CD4-positive, alpha-beta T cell (primary cell): ENCODE data around the gene ANXA6. TPM values are rescaled to one million over a fixed set of nuclear protein-coding genes. Genes with fewer than 3 reads are reported as not detected.

Source experiments
- ATAC-seq: fragments of 200-7000 bp; cut with Tn5 transposase; one replicate; pipeline ENCODE4 v1.10.0; 2022; ENCODE audit warnings: mild to moderate bottlenecking; ENCODE audit not compliant: poor library complexity
- CTCF ChIA-PET: fragments of 350-600 bp; sonication (Branson Sonifier 250); formaldehyde crosslinking; loops from one replicate; lab custom pipeline; 2021; ENCODE audit warnings: antibody characterized with exemption, inconsistent platforms; lab: Charles Lee
- POLR2A ChIA-PET: fragments of 350-600 bp; sonication (Branson Sonifier 250); formaldehyde crosslinking; loops from one replicate; lab custom pipeline; 2021; ENCODE audit warnings: antibody characterized with exemption, inconsistent platforms; lab: Charles Lee
- DNase-seq, 14 experiments: peaks; one replicate each; pipeline ENCODE4 v3.0.0-alpha.2; 2013 to 2020; ENCODE audit warnings: mixed read lengths in 2 of 14
- H3K27ac ChIP-seq, 2 donors: one replicate each; pipeline versions ENCODE4 v1.5.1 to v1.7.0; 2013; ENCODE audit warnings: low read length in 2 of 2, low read depth in 1 of 2, mild to moderate bottlenecking in 1 of 2
- H3K27me3 ChIP-seq, 2 experiments: 1 replicate in 1 of 2; 2 replicates in 1 of 2; pipeline versions ENCODE4 v1.6.1 to v1.7.0; 2013; ENCODE audit warnings: low read length in 2 of 2, control low read depth in 1 of 2, mild to moderate bottlenecking in 1 of 2, moderate library complexity in 1 of 2; ENCODE audit not compliant: insufficient read depth in 2 of 2, control insufficient read depth in 1 of 2
- H3K36me3 ChIP-seq: one replicate; pipeline ENCODE4 v1.6.1; 2013; ENCODE audit warnings: low read length, control low read depth; ENCODE audit not compliant: insufficient read depth
- H3K4me1 ChIP-seq: one replicate; pipeline ENCODE4 v1.6.1; 2013; ENCODE audit warnings: low read length, control low read depth; ENCODE audit not compliant: insufficient read depth
- H3K4me3 ChIP-seq: one replicate; pipeline ENCODE4 v1.5.1; 2013; ENCODE audit warnings: mild to moderate bottlenecking, low read length, moderate library complexity
- H3K9me3 ChIP-seq, 2 experiments: 1 replicate in 1 of 2; 2 replicates in 1 of 2; pipeline versions ENCODE4 v1.6.1 to v1.7.0; 2013; ENCODE audit warnings: low read length in 2 of 2, mild to moderate bottlenecking in 2 of 2, control low read depth in 1 of 2, moderate library complexity in 1 of 2; ENCODE audit not compliant: control insufficient read depth in 1 of 2, insufficient read depth in 1 of 2
- H3K27ac Mint-ChIP-seq: one replicate; pipeline ENCODE4 v1.8.0; 2020; ENCODE audit warnings: mixed read lengths
- H3K27me3 Mint-ChIP-seq: one replicate; pipeline ENCODE4 v1.8.0; 2021; ENCODE audit warnings: mixed read lengths
- H3K36me3 Mint-ChIP-seq: one replicate; pipeline ENCODE4 v1.8.0; 2021; ENCODE audit warnings: low read depth, mixed read lengths
- H3K4me1 Mint-ChIP-seq: one replicate; pipeline ENCODE4 v1.8.0; 2021; ENCODE audit warnings: low read depth, mixed read lengths
- H3K4me3 Mint-ChIP-seq: one replicate; pipeline ENCODE4 v1.8.0; 2020; ENCODE audit warnings: mild to moderate bottlenecking, mixed read lengths
- H3K9me3 Mint-ChIP-seq: one replicate; pipeline ENCODE4 v1.8.0; 2020; ENCODE audit warnings: mixed read lengths
- CTCF ChIP-seq: fragments of 200-600 bp; IDR thresholded peaks from one replicate; pipeline ENCODE4 v1.8.0; 2022; ENCODE audit warnings: antibody characterized with exemption, mild to moderate bottlenecking
- intact Hi-C, 2 experiments: fragments of 100-400 bp; cut with DNase I in 1 of 2; cut with micrococcal nuclease in 1 of 2; formaldehyde crosslinking; loops; one replicate each; pipeline versions ENCODE4 v1.15.1 to v1.9.0; 2023 to 2025; cut with DNase I, micrococcal nuclease
- total RNA-seq, 174 experiments: library from RNA in 2 of 174; stranded (reverse) in 2 of 174; gene quantifications; one replicate each; pipeline ENCODE4 v1.2.3 and lab custom pipeline; 2021 to 2026

ANXA6 gene
- total RNA-seq, 2 experiments from 2014 or later: 108 to 130 TPM

DNA sequence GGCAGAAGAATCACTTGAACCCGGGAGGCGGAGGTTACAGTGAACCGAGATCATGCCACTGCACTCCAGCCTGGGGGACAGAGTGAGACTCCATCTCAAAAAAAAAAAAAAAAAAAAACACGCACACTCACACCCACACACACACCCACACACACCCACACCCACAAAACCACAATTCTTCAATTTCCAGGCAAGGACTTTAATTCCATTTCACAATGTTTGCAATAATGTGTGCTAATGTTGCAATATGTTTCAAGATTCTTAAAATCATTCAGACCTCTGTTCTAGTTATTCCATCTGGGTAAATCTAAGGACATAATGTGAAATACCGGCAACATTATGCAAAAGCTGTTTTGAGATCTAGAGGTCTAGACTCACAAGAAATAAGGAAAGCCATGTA, 38.0 kb upstream of the ANXA6 start:
- Histone ChIP-seq H3K27me3 (no peaks in the 10 kb centered on the region), H3K4me3 (no peak overlapping the region), H3K9me3 (no peaks in the 10 kb centered on the region), H3K36me3 (peaks cover 56% of the 10 kb centered on the region), H3K4me1 (peaks cover 20% of the 10 kb centered on the region), H3K27ac (no peak overlapping the region)
- DNase-seq: peak in 2 of 14 experiments; percentile 17 to 35
- Mint-ChIP-seq H3K27me3 (no peaks in the 10 kb centered on the region), H3K9me3 (peaks cover 9% of the 10 kb centered on the region), H3K4me1 (peaks cover 74% of the 10 kb centered on the region), H3K27ac (peak overlapping the region; percentile 74), H3K4me3 (no peak overlapping the region), H3K36me3 (peaks cover 95% of the 10 kb centered on the region)
- ChIA-PET POLR2A (no interaction called here), CTCF (no interaction called here)
- no peak for TF ChIP-seq CTCF
- no peak for ATAC-seq
- intact Hi-C loops: loop anchor here (2.0 to 5.0 kb wide), 2 partner anchors 42 to 43 kb away; no protein-coding TSS in a partner anchor

DNA sequence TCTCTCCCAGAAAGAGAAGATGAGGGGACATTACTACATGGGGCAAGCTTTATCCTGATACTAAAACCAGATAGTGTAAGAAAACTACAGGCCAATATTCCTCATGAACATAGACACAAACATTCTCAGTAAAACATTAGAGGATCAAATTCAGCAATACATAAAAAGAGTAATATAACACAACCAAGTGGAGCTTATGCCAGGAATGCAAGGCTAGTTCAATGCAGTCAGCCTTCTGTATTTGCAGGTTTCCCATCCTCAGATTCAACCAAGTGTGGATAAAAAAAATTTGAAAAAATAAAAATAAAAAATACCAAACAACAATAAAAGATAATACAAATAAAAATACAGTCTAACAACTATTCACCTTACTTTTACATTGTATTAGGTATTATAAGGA, 35.0 kb upstream of the ANXA6 start:
- H3K27ac ChIP-seq: no peak overlapping the region
- H3K9me3 Mint-ChIP-seq: peaks cover 18% of the 10 kb centered on the region
- DNase-seq (no peak), ATAC-seq (no peak)
- H3K27me3 ChIP-seq: no peaks in the 10 kb centered on the region
- peaks cover 81% of the 10 kb centered on the region for H3K4me1 Mint-ChIP-seq
- no peak overlapping the region for H3K4me3 Mint-ChIP-seq
- ChIA-PET POLR2A (interaction anchor here (0.7 to 1.6 kb wide), 4 partner anchors 9 to 409 kb away, joined by 3 to 4 read pairs (median 3); no protein-coding TSS in a partner anchor), CTCF (interaction anchor here (1.7 kb wide), 1 partner anchor 28 kb away, joined by 6 read pairs; no protein-coding TSS in a partner anchor)
- H3K4me1 ChIP-seq: peaks cover 20% of the 10 kb centered on the region
- H3K27me3 Mint-ChIP-seq: no peaks in the 10 kb centered on the region
- TF ChIP-seq CTCF: no peak
- no peak overlapping the region for H3K4me3 ChIP-seq
- peaks cover 52% of the 10 kb centered on the region for H3K36me3 ChIP-seq
- H3K27ac Mint-ChIP-seq: no peak overlapping the region
- H3K9me3 ChIP-seq: no peaks in the 10 kb centered on the region
- H3K36me3 Mint-ChIP-seq: peaks cover 95% of the 10 kb centered on the region
- intact Hi-C loops: no loop called here

GRCh38 chr5:151191661-151192060, 34.1 kb upstream of the ANXA6 start:
- H3K27ac Mint-ChIP-seq: peak overlapping the region; percentile 44
- POLR2A ChIA-PET: interaction anchor here (0.7 to 1.6 kb wide), 6 partner anchors 10 to 268 kb away, joined by 3 to 4 read pairs (median 3); partner anchors contain the start of gene CCDC69
- H3K36me3 Mint-ChIP-seq: peaks cover 95% of the 10 kb centered on the region
- CTCF ChIA-PET: interaction anchor here (0.9 to 1.7 kb wide), 3 partner anchors 24 to 44 kb away, joined by 3 to 6 read pairs (median 4); no protein-coding TSS in a partner anchor
- no peak overlapping the region for H3K27ac ChIP-seq
- peaks cover 15% of the 10 kb centered on the region for H3K4me1 ChIP-seq
- H3K9me3 ChIP-seq: no peaks in the 10 kb centered on the region
- no peak for TF ChIP-seq CTCF
- peaks cover 18% of the 10 kb centered on the region for H3K9me3 Mint-ChIP-seq
- H3K4me1 Mint-ChIP-seq: peaks cover 76% of the 10 kb centered on the region
- no peak overlapping the region for H3K4me3 Mint-ChIP-seq
- ATAC-seq: no peak
- intact Hi-C loops: no loop called here
- H3K27me3 ChIP-seq: no peaks in the 10 kb centered on the region
- H3K4me3 ChIP-seq: no peak overlapping the region
- H3K27me3 Mint-ChIP-seq: no peaks in the 10 kb centered on the region
- DNase-seq: no peak
- peaks cover 55% of the 10 kb centered on the region for H3K36me3 ChIP-seq
